Prostate gland (tissue), 2 donors: ENCODE measurements around the gene BST1.

Experiments used
- POLR2A ChIP-seq: fragments of 450-650 bp; IDR thresholded peaks from one replicate; pipeline ENCODE4 v1.6.1; 2016; ENCODE audit warnings: antibody characterized with exemption, mild to moderate bottlenecking
- POLR2AphosphoS5 ChIP-seq: sonication (generic); formaldehyde crosslinking; IDR thresholded peaks from one replicate; pipeline ENCODE4 v1.6.1; 2017; ENCODE audit warnings: antibody characterized with exemption
- TF ChIP-seq, protein P1 (sequence below), 4 experiments: fragments of 200-600 bp in 2 of 4; fragments of 450-650 bp in 2 of 4; sonication (generic) in 2 of 4; IDR thresholded peaks; 1 replicate in 3 of 4; 2 replicates in 1 of 4; pipeline ENCODE4 v1.5.1; 2016 to 2019; ENCODE audit warnings: antibody characterized with exemption in 4 of 4, mild to moderate bottlenecking in 2 of 4, moderate library complexity in 2 of 4

DNA sequence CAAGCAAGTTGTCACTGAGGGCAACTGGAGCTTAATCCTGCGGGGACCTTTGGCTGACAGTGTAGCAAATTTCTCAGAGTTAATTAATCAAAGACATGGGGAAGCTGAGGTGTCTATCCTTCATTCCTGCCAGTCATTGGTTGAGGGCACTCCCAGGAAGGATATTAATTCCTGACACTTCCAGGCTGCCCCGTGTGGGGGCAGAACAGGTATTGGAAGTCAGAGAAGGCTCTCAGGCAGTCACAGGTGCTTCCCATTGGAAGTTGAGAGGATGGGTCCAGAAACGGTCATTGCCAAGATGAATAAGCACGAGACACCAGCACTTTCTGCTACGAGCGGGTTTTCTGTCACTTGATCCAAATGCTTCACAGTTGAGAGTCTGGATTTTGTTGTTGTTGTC is 46.1 kb downstream of the BST1 start:
- TF ChIP-seq, protein P1, sequence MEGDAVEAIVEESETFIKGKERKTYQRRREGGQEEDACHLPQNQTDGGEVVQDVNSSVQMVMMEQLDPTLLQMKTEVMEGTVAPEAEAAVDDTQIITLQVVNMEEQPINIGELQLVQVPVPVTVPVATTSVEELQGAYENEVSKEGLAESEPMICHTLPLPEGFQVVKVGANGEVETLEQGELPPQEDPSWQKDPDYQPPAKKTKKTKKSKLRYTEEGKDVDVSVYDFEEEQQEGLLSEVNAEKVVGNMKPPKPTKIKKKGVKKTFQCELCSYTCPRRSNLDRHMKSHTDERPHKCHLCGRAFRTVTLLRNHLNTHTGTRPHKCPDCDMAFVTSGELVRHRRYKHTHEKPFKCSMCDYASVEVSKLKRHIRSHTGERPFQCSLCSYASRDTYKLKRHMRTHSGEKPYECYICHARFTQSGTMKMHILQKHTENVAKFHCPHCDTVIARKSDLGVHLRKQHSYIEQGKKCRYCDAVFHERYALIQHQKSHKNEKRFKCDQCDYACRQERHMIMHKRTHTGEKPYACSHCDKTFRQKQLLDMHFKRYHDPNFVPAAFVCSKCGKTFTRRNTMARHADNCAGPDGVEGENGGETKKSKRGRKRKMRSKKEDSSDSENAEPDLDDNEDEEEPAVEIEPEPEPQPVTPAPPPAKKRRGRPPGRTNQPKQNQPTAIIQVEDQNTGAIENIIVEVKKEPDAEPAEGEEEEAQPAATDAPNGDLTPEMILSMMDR (IDR thresholded peaks at IDR 0.05) = no peak
- TF ChIP-seq POLR2AphosphoS5 (no peak), POLR2A (no peak)
